Adipocyte (in vitro differentiated cells): ENCODE measurements around the gene MCC.

Experiments
- DNase-seq: peaks from one replicate; pipeline ENCODE4 v3.0.0-alpha.2; 2015; ENCODE audit warnings: low read depth
- H3K27me3 ChIP-seq: replicated peaks from 2 replicates; pipeline ENCODE4 v1.7.0; 2013; ENCODE audit warnings: mild to moderate bottlenecking, low read length, moderate library complexity; ENCODE audit not compliant: control insufficient read depth, insufficient read depth
- H3K36me3 ChIP-seq: 2 replicates; pipeline ENCODE4 v1.7.0; 2013; ENCODE audit warnings: low read length, mild to moderate bottlenecking, moderate library complexity; ENCODE audit not compliant: control insufficient read depth, insufficient read depth, severe bottlenecking
- H3K4me1 ChIP-seq: 2 replicates; pipeline ENCODE4 v1.7.0; 2013; ENCODE audit warnings: mild to moderate bottlenecking, low read length, moderate library complexity; ENCODE audit not compliant: control insufficient read depth, insufficient read depth
- H3K4me3 ChIP-seq: 2 replicates; pipeline ENCODE4 v1.7.0; 2013; ENCODE audit warnings: mild to moderate bottlenecking, low read length, moderate library complexity
- H3K9ac ChIP-seq: 2 replicates; pipeline ENCODE4 v1.7.0; 2013; ENCODE audit warnings: mild to moderate bottlenecking, low read length, moderate library complexity
- H3K9me3 ChIP-seq: 2 replicates; pipeline ENCODE4 v1.7.0; 2013; ENCODE audit warnings: mild to moderate bottlenecking, low read length, moderate library complexity; ENCODE audit not compliant: control insufficient read depth

Gene MCC

DNA sequence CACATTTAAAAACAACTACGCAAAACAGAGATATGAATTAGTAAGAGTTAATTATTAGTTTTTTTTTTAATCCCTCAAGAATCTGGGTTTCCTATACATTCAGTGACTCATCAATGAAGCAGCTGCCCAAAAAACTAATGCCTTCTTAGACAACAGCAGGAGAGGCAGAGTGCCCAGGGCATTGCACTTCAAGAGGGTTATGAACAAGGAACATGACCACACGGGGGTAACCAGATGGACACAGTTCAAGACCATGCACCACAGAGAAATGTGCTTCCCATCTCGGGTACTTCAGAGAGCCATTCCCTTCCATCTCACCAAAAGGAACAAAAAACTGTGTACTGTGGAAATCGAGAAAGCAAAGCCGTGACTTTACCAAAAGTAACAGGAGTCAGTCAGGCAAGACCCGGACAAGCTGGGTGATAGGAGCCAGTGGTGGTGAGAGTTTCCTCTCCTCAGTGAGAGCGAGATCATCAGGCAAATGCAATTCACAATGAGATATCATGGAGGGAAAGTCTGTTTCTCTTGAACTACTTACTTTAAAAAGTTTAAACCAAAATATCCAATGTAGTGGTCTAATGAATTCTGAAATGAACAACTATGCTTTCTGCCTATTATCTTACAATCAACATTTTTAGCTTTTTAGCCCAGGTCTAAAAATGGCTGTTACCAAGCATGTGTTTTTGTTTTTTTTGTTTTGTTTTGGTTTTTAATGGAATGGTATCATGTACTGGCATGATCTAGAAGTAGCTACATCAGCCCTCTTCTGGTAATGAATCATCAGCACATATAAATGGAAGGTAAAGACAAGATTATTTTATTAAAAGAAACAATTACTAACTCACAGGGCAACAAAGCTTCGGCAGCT, 245.5 kb downstream of the MCC start:
- H3K9me3 ChIP-seq, result no peaks in the 10 kb centered on the region
- no peak for DNase-seq
- H3K4me1 ChIP-seq, result peaks cover 30% of the 10 kb centered on the region
- H3K27me3 ChIP-seq, result no peaks in the 10 kb centered on the region
- no peak overlapping the region for H3K4me3 ChIP-seq
- H3K36me3 ChIP-seq, result no peaks in the 10 kb centered on the region
- no peak overlapping the region for H3K9ac ChIP-seq

DNA sequence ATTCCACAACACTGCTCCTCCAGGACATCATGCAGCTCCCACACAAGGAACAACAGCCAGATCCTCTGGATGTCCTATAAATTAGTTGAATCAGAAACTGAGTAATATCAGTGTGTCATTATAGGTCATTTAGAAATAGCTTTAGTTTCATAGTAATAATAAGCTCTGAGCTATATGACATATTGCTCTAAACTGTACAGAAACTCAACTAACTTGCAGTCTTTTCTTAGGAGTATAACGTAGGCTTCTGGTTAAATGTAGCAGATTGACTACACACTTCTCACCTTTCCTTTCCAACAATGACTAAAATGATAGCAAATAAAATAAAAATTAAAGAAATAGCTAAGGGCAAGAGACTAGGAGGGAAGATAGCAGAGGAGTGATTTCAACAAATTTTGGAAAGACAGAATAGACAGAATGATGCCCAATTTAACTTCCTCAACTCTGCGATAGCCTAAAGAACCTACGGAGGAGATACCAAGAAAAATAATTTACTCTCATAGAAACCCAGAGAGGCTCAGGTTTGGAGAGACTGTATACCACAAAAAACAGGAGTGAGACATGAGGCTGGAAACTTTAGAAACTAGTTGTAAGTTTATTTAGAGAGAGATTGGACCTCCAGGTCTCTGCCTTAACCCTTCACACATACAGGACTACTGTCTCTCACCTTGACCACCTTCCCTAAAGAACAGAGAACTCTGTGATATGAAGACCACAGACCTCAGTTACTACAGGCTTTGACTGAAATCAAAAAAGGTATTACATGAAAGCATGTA, 247.1 kb downstream of the MCC start:
- no peak overlapping the region for H3K4me3 ChIP-seq
- peaks cover 26% of the 10 kb centered on the region for H3K4me1 ChIP-seq
- H3K9ac ChIP-seq, result no peak overlapping the region
- H3K36me3 ChIP-seq, result no peaks in the 10 kb centered on the region
- H3K27me3 ChIP-seq, result no peaks in the 10 kb centered on the region
- DNase-seq, result no peak
- H3K9me3 ChIP-seq, result no peaks in the 10 kb centered on the region

- Histone ChIP-seq H3K9me3 (no peaks in the 10 kb centered on the region), H3K27me3 (no peaks in the 10 kb centered on the region), H3K9ac (no peak overlapping the region), H3K4me1 (peaks cover 17% of the 10 kb centered on the region), H3K4me3 (no peak overlapping the region), H3K36me3 (no peaks in the 10 kb centered on the region)
- DNase-seq, result no peak
These were observed 248.2 kb downstream of the MCC start for GRCh38 chr5:113240032-113240431.

DNA sequence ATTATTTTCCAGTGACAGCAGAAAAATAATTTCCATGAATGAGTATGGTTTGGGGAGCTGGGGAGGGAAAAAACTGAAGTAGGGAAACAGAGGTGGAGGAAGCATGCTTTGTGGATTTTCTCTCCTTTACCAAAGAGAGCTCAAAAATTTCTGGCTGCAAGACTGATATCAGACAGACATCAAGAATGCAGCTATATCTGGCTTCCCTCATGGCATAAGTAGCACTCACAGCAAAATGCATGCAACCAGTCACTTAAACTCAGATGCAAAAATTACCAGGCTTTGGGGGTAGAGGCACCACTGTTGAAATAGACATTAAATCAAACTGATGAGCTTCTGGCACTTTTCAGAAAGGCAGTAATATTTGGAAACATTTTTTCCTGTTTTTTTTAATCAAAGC, 250.4 kb downstream of the MCC start:
- Histone ChIP-seq H3K4me3 (peak overlapping the region; percentile 7), H3K9ac (peak overlapping the region; percentile 37), H3K9me3 (no peaks in the 10 kb centered on the region), H3K36me3 (no peaks in the 10 kb centered on the region), H3K27me3 (no peaks in the 10 kb centered on the region), H3K4me1 (peaks cover 21% of the 10 kb centered on the region)
- DNase-seq, result no peak

- no peak overlapping the region for H3K9ac ChIP-seq
- peaks cover 33% of the 10 kb centered on the region for H3K4me1 ChIP-seq
- H3K27me3 ChIP-seq, result no peaks in the 10 kb centered on the region
- no peaks in the 10 kb centered on the region for H3K9me3 ChIP-seq
- no peak overlapping the region for H3K4me3 ChIP-seq
- H3K36me3 ChIP-seq, result no peaks in the 10 kb centered on the region
- DNase-seq, result no peak
These were observed 251.5 kb downstream of the MCC start for GRCh38 chr5:113236536-113237288.

GRCh38 chr5:113235884-113236283, 252.4 kb downstream of the MCC start:
- no peak for DNase-seq
- Histone ChIP-seq H3K9ac (no peak overlapping the region), H3K9me3 (no peaks in the 10 kb centered on the region), H3K4me3 (no peak overlapping the region), H3K4me1 (peaks cover 41% of the 10 kb centered on the region), H3K36me3 (no peaks in the 10 kb centered on the region), H3K27me3 (no peaks in the 10 kb centered on the region)

- Histone ChIP-seq H3K9me3 (no peaks in the 10 kb centered on the region), H3K4me1 (peaks cover 54% of the 10 kb centered on the region), H3K4me3 (no peak overlapping the region), H3K27me3 (no peaks in the 10 kb centered on the region), H3K9ac (no peak overlapping the region), H3K36me3 (no peaks in the 10 kb centered on the region)
- no peak for DNase-seq
These were observed 253.7 kb downstream of the MCC start for GRCh38 chr5:113234546-113234945.

DNA sequence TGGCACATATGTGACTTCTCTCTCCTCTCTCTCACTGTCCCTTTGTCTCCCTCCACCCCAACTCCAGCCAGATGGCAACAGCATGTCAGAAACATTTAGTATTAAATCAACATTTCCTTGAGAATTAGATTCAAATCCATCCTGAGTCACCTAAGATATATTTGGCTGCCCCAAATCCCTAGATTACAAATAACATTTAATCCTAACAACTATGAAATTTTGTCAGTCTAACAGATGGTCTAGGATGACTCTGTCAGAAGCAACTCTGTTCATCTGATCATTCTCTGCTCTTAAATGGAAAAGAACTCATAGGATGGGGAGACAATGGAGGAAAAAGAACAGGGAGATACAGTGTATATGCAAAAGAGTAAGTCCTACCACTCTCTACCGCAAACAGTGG, 254.6 kb downstream of the MCC start:
- H3K9ac ChIP-seq, result no peak overlapping the region
- H3K36me3 ChIP-seq, result no peaks in the 10 kb centered on the region
- DNase-seq, result no peak
- H3K4me3 ChIP-seq, result no peak overlapping the region
- no peaks in the 10 kb centered on the region for H3K27me3 ChIP-seq
- no peaks in the 10 kb centered on the region for H3K9me3 ChIP-seq
- peaks cover 54% of the 10 kb centered on the region for H3K4me1 ChIP-seq

- Histone ChIP-seq H3K9me3 (no peaks in the 10 kb centered on the region), H3K4me3 (no peak overlapping the region), H3K36me3 (no peaks in the 10 kb centered on the region), H3K4me1 (peaks cover 47% of the 10 kb centered on the region), H3K27me3 (no peaks in the 10 kb centered on the region), H3K9ac (no peak overlapping the region)
- peak; percentile 28 for DNase-seq
These were observed 255.6 kb downstream of the MCC start for GRCh38 chr5:113232667-113233066.

- Histone ChIP-seq H3K4me3 (no peak overlapping the region), H3K9me3 (no peaks in the 10 kb centered on the region), H3K27me3 (no peaks in the 10 kb centered on the region), H3K36me3 (no peaks in the 10 kb centered on the region), H3K4me1 (peaks cover 42% of the 10 kb centered on the region), H3K9ac (no peak overlapping the region)
- peak; percentile 32 for DNase-seq
These were observed 256.0 kb downstream of the MCC start for GRCh38 chr5:113232221-113232620.

GRCh38 chr5:113231653-113232000, 256.6 kb downstream of the MCC start:
- Histone ChIP-seq H3K4me1 (peaks cover 41% of the 10 kb centered on the region), H3K9ac (no peak overlapping the region), H3K27me3 (no peaks in the 10 kb centered on the region), H3K4me3 (no peak overlapping the region), H3K9me3 (no peaks in the 10 kb centered on the region), H3K36me3 (no peaks in the 10 kb centered on the region)
- no peak for DNase-seq
